ENCODE data around the gene ATG9B.

DNA sequence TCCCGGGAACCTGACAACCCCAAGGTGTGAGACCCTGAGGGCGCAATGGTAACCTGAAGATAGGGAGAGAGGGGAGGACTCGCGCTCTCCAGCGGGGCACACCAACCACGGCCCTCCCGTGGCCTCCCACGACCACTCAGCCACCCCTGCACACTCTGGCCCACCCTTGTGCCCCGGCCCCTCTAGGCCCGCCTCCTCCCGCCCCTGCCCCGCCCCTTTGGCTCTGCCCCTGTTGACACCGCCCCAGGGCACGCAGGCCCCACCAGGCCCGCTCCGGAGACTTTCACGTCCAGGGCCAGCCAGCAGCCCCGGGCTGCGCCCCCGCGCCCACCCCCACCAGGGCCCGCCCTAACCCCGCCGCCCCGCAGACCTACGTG lies 10.9 kb downstream of the ATG9B start:
- TF ChIP-seq, protein P1, sequence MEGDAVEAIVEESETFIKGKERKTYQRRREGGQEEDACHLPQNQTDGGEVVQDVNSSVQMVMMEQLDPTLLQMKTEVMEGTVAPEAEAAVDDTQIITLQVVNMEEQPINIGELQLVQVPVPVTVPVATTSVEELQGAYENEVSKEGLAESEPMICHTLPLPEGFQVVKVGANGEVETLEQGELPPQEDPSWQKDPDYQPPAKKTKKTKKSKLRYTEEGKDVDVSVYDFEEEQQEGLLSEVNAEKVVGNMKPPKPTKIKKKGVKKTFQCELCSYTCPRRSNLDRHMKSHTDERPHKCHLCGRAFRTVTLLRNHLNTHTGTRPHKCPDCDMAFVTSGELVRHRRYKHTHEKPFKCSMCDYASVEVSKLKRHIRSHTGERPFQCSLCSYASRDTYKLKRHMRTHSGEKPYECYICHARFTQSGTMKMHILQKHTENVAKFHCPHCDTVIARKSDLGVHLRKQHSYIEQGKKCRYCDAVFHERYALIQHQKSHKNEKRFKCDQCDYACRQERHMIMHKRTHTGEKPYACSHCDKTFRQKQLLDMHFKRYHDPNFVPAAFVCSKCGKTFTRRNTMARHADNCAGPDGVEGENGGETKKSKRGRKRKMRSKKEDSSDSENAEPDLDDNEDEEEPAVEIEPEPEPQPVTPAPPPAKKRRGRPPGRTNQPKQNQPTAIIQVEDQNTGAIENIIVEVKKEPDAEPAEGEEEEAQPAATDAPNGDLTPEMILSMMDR (IDR thresholded peaks at IDR 0.05; ENCODE audit: insufficient read depth, low read length): no peak
- TF ChIP-seq POLR2AphosphoS5 (IDR thresholded peaks at IDR 0.05; ENCODE audit: low read depth) (no peak), SPI1 (IDR thresholded peaks at IDR 0.05; ENCODE audit: borderline replicate concordance, low read depth) (no peak), GABPA (IDR thresholded peaks at IDR 0.05; ENCODE audit: low read depth) (no peak)
- TF ChIP-seq, protein P2, sequence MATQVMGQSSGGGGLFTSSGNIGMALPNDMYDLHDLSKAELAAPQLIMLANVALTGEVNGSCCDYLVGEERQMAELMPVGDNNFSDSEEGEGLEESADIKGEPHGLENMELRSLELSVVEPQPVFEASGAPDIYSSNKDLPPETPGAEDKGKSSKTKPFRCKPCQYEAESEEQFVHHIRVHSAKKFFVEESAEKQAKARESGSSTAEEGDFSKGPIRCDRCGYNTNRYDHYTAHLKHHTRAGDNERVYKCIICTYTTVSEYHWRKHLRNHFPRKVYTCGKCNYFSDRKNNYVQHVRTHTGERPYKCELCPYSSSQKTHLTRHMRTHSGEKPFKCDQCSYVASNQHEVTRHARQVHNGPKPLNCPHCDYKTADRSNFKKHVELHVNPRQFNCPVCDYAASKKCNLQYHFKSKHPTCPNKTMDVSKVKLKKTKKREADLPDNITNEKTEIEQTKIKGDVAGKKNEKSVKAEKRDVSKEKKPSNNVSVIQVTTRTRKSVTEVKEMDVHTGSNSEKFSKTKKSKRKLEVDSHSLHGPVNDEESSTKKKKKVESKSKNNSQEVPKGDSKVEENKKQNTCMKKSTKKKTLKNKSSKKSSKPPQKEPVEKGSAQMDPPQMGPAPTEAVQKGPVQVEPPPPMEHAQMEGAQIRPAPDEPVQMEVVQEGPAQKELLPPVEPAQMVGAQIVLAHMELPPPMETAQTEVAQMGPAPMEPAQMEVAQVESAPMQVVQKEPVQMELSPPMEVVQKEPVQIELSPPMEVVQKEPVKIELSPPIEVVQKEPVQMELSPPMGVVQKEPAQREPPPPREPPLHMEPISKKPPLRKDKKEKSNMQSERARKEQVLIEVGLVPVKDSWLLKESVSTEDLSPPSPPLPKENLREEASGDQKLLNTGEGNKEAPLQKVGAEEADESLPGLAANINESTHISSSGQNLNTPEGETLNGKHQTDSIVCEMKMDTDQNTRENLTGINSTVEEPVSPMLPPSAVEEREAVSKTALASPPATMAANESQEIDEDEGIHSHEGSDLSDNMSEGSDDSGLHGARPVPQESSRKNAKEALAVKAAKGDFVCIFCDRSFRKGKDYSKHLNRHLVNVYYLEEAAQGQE (IDR thresholded peaks at IDR 0.05; ENCODE audit: insufficient replicate concordance, low read depth): no peak

All from HL-60 (cell line).